ENCODE data around the gene RELN.

Gene RELN

DNA sequence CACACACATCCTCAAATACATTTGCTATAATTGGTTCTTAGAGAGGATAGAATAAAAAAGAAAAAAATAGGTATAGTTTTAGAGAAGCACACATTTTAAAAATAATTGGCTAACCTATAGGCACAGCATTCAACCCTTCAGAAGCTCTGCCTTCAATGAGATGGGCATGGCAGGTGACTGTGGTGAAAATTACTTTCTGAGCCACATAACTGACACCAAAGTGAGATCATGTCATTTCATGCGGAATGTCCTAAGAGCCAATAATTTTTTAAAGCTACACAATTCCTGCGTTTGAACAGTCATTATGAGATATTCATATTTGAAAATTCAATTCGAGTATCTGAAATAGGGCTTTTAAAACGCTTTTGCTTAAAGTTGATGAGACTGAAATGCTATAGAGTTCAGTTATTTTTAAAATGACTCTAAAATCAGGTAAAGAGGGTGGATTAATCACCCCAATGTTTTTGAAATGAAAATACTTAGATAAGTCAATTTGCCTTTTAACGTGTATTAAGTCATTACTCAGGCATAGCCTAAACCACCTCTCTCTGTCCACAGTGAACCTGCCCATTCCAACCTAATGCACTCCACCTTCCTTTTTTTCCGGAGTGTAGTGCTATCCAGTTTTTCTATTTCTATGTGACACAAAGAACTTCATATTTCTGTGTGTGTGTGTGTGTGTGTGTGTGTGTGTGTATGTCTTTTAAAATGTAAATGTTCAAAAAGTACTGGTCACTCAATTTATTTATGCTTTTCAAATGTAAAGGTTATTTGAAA, 6.1 kb downstream of the RELN start:
- no peak overlapping the region for H3K4me3 ChIP-seq (ENCODE audit: low read depth, low read length)
- no peaks in the 10 kb centered on the region for H3K9me3 ChIP-seq (ENCODE audit: control insufficient read depth, insufficient read depth, low read depth, low read length)
- H3K4me1 ChIP-seq (ENCODE audit: control insufficient read depth, insufficient read depth, low read length): no peaks in the 10 kb centered on the region
- H3K36me3 ChIP-seq (ENCODE audit: control insufficient read depth in 2 of 2, insufficient read depth in 1 of 2, low read length in 2 of 2): no peaks in the 10 kb centered on the region
- H3K27ac ChIP-seq (ENCODE audit: extremely low read depth, low read depth, low read length): no peak overlapping the region
- ChIA-PET CTCF (no interaction called here), POLR2A (no interaction called here)
- no peak for TF ChIP-seq ZNF623 (tag by site-specific recombination; IDR thresholded peaks at IDR 0.05)
- TF ChIP-seq, protein P1, sequence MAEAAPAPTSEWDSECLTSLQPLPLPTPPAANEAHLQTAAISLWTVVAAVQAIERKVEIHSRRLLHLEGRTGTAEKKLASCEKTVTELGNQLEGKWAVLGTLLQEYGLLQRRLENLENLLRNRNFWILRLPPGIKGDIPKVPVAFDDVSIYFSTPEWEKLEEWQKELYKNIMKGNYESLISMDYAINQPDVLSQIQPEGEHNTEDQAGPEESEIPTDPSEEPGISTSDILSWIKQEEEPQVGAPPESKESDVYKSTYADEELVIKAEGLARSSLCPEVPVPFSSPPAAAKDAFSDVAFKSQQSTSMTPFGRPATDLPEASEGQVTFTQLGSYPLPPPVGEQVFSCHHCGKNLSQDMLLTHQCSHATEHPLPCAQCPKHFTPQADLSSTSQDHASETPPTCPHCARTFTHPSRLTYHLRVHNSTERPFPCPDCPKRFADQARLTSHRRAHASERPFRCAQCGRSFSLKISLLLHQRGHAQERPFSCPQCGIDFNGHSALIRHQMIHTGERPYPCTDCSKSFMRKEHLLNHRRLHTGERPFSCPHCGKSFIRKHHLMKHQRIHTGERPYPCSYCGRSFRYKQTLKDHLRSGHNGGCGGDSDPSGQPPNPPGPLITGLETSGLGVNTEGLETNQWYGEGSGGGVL (tag by site-specific recombination; IDR thresholded peaks at IDR 0.05): no peak
- TF ChIP-seq ZNF707 (tag by site-specific recombination; IDR thresholded peaks at IDR 0.05): no peak
- TF ChIP-seq ZNF169 (tag by site-specific recombination; IDR thresholded peaks at IDR 0.05): no peak

- CTCF ChIA-PET: interaction anchor here (0.5 kb wide), 1 partner anchor 985 kb away, joined by 3 read pairs; no protein-coding TSS in a partner anchor
Measured at GRCh38 chr7:103981003-103981423, 8.4 kb downstream of the RELN start.

DNA sequence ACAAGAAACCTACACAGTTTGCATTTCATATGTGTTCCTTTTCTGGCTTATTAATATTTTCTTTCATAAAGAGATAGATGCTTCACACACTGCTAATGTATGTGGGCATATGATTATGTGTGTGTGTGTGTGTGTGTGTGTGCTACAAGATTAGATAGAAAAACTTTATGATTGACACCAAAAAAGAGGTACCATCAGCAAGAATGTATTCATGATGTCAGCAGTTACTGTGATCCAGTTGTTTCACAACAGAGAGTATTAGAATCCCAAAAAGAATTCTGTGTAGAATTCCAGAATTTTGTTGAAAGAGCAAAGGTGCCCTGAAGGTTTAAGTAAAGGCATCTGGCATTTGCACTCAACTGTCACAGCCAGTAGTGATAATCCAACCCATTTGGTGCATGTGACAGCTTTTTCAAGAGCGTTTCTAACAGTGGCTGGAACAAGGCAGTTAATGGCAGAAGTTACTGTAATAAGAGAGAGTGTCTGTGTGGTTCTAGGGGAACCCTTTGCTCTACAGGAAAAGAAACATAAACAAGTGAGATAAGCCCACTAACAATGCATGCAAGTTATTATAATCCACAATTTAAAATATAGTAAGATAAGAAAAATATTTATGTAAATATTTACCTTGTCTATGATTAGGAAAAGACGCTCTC, 16.6 kb downstream of the RELN start:
- no peak overlapping the region for H3K4me3 ChIP-seq (ENCODE audit: low read depth, low read length)
- no peaks in the 10 kb centered on the region for H3K9me3 ChIP-seq (ENCODE audit: control insufficient read depth, insufficient read depth, low read depth, low read length)
- H3K4me1 ChIP-seq (ENCODE audit: control insufficient read depth, insufficient read depth, low read length): no peaks in the 10 kb centered on the region
- H3K27ac ChIP-seq (ENCODE audit: extremely low read depth, low read depth, low read length): no peak overlapping the region
- no peaks in the 10 kb centered on the region for H3K36me3 ChIP-seq (ENCODE audit: control insufficient read depth in 2 of 2, insufficient read depth in 1 of 2, low read length in 2 of 2)
- CTCF ChIA-PET: no interaction called here
- POLR2A ChIA-PET: no interaction called here
- TF ChIP-seq ZNF350 (tag by site-specific recombination; IDR thresholded peaks at IDR 0.05) (no peak), ZNF701 (tag by site-specific recombination; IDR thresholded peaks at IDR 0.05) (no peak), HOXA7 (CRISPR knock-in tag; IDR thresholded peaks at IDR 0.05; ENCODE audit: borderline replicate concordance) (no peak), ZNF354C (tag by site-specific recombination; IDR thresholded peaks at IDR 0.05; ENCODE audit: borderline replicate concordance, low read depth) (no peak), ZNF596 (tag by site-specific recombination; IDR thresholded peaks at IDR 0.05) (no peak), OSR2 (tag by site-specific recombination; IDR thresholded peaks at IDR 0.05) (no peak), ZNF621 (tag by site-specific recombination; IDR thresholded peaks at IDR 0.05) (no peak), ZNF623 (tag by site-specific recombination; IDR thresholded peaks at IDR 0.05) (no peak), ZNF658 (tag by site-specific recombination; IDR thresholded peaks at IDR 0.05) (no peak), ZSCAN4 (tag by site-specific recombination; IDR thresholded peaks at IDR 0.05) (no peak)
- TF ChIP-seq, protein P2, sequence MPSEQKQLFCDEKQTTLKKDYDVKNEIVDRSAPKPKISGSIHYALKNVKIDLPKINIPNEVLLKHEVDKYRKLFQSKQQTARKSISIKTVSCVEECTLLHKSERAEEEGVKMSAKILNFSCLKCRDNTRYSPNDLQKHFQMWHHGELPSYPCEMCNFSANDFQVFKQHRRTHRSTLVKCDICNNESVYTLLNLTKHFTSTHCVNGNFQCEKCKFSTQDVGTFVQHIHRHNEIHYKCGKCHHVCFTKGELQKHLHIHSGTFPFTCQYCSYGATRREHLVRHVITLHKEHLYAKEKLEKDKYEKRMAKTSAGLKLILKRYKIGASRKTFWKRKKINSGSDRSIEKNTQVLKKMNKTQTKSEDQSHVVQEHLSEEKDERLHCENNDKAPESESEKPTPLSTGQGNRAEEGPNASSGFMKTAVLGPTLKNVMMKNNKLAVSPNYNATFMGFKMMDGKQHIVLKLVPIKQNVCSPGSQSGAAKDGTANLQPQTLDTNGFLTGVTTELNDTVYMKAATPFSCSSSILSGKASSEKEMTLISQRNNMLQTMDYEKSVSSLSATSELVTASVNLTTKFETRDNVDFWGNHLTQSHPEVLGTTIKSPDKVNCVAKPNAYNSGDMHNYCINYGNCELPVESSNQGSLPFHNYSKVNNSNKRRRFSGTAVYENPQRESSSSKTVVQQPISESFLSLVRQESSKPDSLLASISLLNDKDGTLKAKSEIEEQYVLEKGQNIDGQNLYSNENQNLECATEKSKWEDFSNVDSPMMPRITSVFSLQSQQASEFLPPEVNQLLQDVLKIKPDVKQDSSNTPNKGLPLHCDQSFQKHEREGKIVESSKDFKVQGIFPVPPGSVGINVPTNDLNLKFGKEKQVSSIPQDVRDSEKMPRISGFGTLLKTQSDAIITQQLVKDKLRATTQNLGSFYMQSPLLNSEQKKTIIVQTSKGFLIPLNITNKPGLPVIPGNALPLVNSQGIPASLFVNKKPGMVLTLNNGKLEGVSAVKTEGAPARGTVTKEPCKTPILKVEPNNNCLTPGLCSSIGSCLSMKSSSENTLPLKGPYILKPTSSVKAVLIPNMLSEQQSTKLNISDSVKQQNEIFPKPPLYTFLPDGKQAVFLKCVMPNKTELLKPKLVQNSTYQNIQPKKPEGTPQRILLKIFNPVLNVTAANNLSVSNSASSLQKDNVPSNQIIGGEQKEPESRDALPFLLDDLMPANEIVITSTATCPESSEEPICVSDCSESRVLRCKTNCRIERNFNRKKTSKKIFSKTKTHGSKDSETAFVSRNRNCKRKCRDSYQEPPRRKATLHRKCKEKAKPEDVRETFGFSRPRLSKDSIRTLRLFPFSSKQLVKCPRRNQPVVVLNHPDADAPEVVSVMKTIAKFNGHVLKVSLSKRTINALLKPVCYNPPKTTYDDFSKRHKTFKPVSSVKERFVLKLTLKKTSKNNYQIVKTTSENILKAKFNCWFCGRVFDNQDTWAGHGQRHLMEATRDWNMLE (tag by site-specific recombination; conservative IDR thresholded peaks at IDR 0.05; ENCODE audit: low read depth): no peak

More at GRCh38 chr7:103981003-103981423, 8.4 kb downstream of the RELN start:
- no peaks in the 10 kb centered on the region for H3K9me3 ChIP-seq (ENCODE audit: control insufficient read depth, insufficient read depth, low read depth, low read length)
- no peaks in the 10 kb centered on the region for H3K4me1 ChIP-seq (ENCODE audit: control insufficient read depth, insufficient read depth, low read length)
- POLR2A ChIA-PET: no interaction called here
- TF ChIP-seq KLF17 (tag by site-specific recombination; IDR thresholded peaks at IDR 0.05): no peak
- TF ChIP-seq, protein P3, sequence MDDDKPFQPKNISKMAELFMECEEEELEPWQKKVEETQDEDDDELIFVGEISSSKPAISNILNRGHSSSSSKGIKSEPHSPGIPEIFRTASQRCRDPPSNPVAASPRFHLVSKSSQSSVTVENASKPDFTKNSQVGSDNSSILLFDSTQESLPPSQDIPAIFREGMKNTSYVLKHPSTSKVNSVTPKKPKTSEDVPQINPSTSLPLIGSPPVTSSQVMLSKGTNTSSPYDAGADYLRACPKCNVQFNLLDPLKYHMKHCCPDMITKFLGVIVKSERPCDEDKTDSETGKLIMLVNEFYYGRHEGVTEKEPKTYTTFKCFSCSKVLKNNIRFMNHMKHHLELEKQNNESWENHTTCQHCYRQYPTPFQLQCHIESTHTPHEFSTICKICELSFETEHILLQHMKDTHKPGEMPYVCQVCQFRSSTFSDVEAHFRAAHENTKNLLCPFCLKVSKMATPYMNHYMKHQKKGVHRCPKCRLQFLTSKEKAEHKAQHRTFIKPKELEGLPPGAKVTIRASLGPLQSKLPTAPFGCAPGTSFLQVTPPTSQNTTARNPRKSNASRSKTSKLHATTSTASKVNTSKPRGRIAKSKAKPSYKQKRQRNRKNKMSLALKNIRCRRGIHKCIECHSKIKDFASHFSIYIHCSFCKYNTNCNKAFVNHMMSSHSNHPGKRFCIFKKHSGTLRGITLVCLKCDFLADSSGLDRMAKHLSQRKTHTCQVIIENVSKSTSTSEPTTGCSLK (tag by site-specific recombination; IDR thresholded peaks at IDR 0.05): no peak
- no peak overlapping the region for H3K27ac ChIP-seq (ENCODE audit: extremely low read depth, low read depth, low read length)
- H3K4me3 ChIP-seq (ENCODE audit: low read depth, low read length): no peak overlapping the region
- H3K36me3 ChIP-seq (ENCODE audit: control insufficient read depth in 2 of 2, insufficient read depth in 1 of 2, low read length in 2 of 2): no peaks in the 10 kb centered on the region

Data from HEK293 (cell line).